HG03457 (cell line): ENCODE measurements around the gene AK1.

Experiments
- ATAC-seq: cut with Tn5 transposase; IDR thresholded peaks from one replicate; pipeline ENCODE4 v1.9.1; 2021; ENCODE audit warnings: moderate number of reproducible peaks; ENCODE audit not compliant: unreplicated experiment

Gene AK1

DNA sequence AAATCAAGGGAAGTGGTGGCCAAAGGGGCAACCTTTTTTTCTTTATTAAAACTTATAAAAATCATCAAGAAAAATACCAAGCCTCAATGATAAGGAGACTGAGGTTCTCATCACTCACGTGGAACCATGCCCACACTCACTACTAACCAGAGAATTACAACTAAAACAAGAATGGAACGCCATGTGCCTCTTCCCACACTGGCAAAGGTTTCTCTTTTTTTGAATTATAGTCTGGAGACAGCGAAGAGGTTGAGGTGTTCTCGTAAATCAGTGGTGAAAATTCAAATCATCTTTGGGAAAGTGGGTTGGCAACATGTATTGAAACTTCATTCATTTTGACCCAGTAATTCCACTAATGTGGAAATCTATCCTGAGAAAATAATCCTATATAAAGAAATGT lies 55.4 kb downstream of the AK1 start:
- no peak for ATAC-seq

DNA sequence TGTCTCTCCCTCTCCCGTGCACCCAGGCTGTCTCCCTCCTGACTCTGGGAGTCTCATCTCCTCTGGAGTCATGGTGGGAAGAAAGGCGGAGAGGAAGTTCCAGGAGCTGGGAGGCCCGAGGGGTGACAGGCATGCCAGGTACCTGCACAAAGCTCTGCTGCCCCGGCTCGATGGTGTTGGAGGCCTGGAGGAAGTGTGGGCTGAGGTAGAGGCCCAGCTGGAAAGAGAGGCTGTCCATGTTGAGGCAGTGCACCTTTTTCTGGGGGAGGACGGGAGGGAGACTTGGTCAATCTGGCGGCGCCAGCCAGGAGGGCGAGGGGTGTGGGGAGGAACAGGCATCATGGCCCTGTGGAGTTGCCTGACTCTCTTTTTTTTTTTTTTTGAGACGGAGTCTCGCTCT lies 58.9 kb downstream of the AK1 start:
- ATAC-seq, result no peak

DNA sequence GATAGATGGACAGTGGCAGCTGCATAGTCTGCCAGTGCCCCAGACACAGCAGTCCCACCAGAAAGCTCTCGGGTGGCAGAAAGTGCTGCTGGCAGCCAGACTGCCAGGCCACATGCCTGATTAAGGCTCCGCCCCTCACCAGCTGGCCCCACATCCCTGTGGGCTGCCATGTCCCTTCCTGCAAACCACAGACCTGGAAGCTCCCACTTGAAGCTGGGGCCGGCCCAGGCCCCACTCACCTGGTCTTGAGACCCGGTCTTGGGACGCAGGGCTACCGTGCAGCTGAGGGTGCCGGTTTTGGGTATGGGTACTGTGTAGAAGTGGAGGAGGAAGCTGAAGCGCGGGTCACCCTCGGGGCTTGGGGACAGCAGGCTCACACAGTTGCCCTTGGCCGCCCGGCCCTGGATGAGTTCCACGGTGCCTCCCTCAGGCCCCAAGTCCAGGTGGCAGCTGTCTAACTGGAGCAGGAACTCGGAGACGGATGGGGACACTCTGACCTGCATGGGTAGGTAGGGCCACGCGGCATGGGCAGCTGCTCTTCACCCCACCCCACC lies 59.5 kb downstream of the AK1 start:
- ATAC-seq, result no peak

DNA sequence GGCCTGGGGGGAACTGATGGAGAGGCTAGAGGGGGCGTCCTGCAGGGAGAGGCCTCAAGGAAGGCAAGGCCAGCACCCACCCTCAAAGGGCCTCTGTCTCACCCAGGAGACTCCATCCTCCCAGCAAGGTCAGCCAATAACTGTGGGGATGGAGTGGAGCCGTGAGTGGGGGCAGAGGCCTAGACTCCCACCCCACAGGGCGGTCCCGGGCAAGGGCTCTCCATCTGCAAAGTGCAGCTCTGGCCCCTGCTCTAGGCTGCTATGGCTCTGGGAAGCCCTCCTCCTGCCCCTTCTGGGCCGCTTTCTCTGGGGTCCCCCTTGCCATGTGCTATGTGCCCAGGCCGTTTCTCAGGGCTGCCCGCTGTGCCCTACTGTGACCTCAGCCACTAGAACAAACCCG lies 60.7 kb downstream of the AK1 start:
- no peak for ATAC-seq
